GM12878 (cell line): ENCODE measurements around the gene TRPV6. TPM values are rescaled to one million over a fixed set of nuclear protein-coding genes. Genes with fewer than 3 reads are reported as not detected.

Experiments used
- polyA plus RNA-seq, 11 experiments: library from polyadenylated mRNA; depleted of rRNA in 4 of 11; unstranded in 6 of 11; stranded (reverse) in 5 of 11; fragments of >200 nt; fragmentation: Nextera tagmentation in 4 of 11; fragmentation: Illumina TruSeq in 1 of 11; extraction: Ambion mirVana in 4 of 11; extraction: Trizol in 1 of 11; gene quantifications; 1 replicate in 1 of 11; 2 replicates in 10 of 11; pipeline versions ENCODE4 v1.2.1 to v1.2.3, GENCODE V29; 2011 to 2016; ENCODE audit warnings: inconsistent platforms in 2 of 11, missing spikeins in 2 of 11, low read depth in 1 of 11
- total RNA-seq, 4 experiments: library from RNA; depleted of rRNA in 3 of 4; stranded (reverse); fragments of >200 nt in 3 of 4; fragmentation: Illumina TruSeq in 1 of 4; extraction: Trizol in 1 of 4; gene quantifications; 2 replicates each; pipeline versions ENCODE4 v1.2.1 to v1.2.3, GENCODE V29; 2013 to 2021

TRPV6 gene
- total and polyA plus RNA-seq, 10 of the 15 experiments (the other 5 are each of a cell fraction or from before 2014, with no cell fraction given), result not detected

Other genes with a start within 250 kb of the TRPV6 start
Only the 7 nearest of the 9 such genes appear.
- not detected in 2 replicates for gene PRSS1, start 136.3 kb downstream of the TRPV6 start, total RNA-seq (2014; rRNA removed)
- not detected in 2 replicates for gene PRSS1, start 136.3 kb downstream of the TRPV6 start, total RNA-seq (2014; rRNA removed; fragmentation: Illumina TruSeq; extraction: Trizol)
- gene PRSS1, start 136.3 kb downstream of the TRPV6 start, total RNA-seq (2021), result 11.9 and 12.4 TPM in 2 replicates
- gene PRSS1, start 136.3 kb downstream of the TRPV6 start, polyA plus RNA-seq (2011; rRNA removed), result not detected in 2 replicates
- gene PRSS1, start 136.3 kb downstream of the TRPV6 start, polyA plus RNA-seq (2014; fragmentation: Illumina TruSeq; extraction: Trizol), result not detected in 2 replicates
- gene PRSS1, start 136.3 kb downstream of the TRPV6 start, polyA plus RNA-seq (2014; fragmentation: Nextera tagmentation; extraction: Ambion mirVana), result not detected
- gene PRSS1, start 136.3 kb downstream of the TRPV6 start, polyA plus RNA-seq (2014; rRNA removed), result not detected in 2 replicates
- not detected for gene PRSS1, start 136.3 kb downstream of the TRPV6 start, polyA plus RNA-seq (2016; fragmentation: Nextera tagmentation; extraction: Ambion mirVana)
- not detected in 2 replicates for gene PRSS2, start 114.8 kb downstream of the TRPV6 start, total RNA-seq (2014; rRNA removed)
- not detected in 2 replicates for gene PRSS2, start 114.8 kb downstream of the TRPV6 start, total RNA-seq (2014; rRNA removed; fragmentation: Illumina TruSeq; extraction: Trizol)
- 28.8 and 35.7 TPM in 2 replicates for gene PRSS2, start 114.8 kb downstream of the TRPV6 start, total RNA-seq (2021)
- gene PRSS2, start 114.8 kb downstream of the TRPV6 start, polyA plus RNA-seq (2011; rRNA removed), result 0.41 TPM in 1 of 2 replicates, not detected in the other
- not detected in 2 replicates for gene PRSS2, start 114.8 kb downstream of the TRPV6 start, polyA plus RNA-seq (2014; fragmentation: Illumina TruSeq; extraction: Trizol)
- gene PRSS2, start 114.8 kb downstream of the TRPV6 start, polyA plus RNA-seq (2014; fragmentation: Nextera tagmentation; extraction: Ambion mirVana), result not detected
- gene PRSS2, start 114.8 kb downstream of the TRPV6 start, polyA plus RNA-seq (2014; rRNA removed), result 0.28 TPM in 1 of 2 replicates, not detected in the other
- under 1 TPM in 1 of 2 experiments, not detected in 1; 0.21 TPM for gene PRSS2, start 114.8 kb downstream of the TRPV6 start, polyA plus RNA-seq (2016; fragmentation: Nextera tagmentation; extraction: Ambion mirVana)
- 0.34 TPM in 1 of 2 replicates, not detected in the other for gene EPHB6, start 30.7 kb downstream of the TRPV6 start, total RNA-seq (2014; rRNA removed)
- 0.22 TPM in 1 of 2 replicates, not detected in the other for gene EPHB6, start 30.7 kb downstream of the TRPV6 start, total RNA-seq (2014; rRNA removed; fragmentation: Illumina TruSeq; extraction: Trizol)
- gene EPHB6, start 30.7 kb downstream of the TRPV6 start, total RNA-seq (2021), result 0.41 and 0.93 TPM in 2 replicates
- gene EPHB6, start 30.7 kb downstream of the TRPV6 start, polyA plus RNA-seq (2011; rRNA removed), result 0.49 and 1.3 TPM in 2 replicates
- 0.06 TPM in 1 of 2 replicates, not detected in the other for gene EPHB6, start 30.7 kb downstream of the TRPV6 start, polyA plus RNA-seq (2014; fragmentation: Illumina TruSeq; extraction: Trizol)
- gene EPHB6, start 30.7 kb downstream of the TRPV6 start, polyA plus RNA-seq (2014; fragmentation: Nextera tagmentation; extraction: Ambion mirVana), result under 1 TPM in 1 of 2 experiments, not detected in 1; 0.11 TPM
- gene EPHB6, start 30.7 kb downstream of the TRPV6 start, polyA plus RNA-seq (2014; rRNA removed), result 0.68 and 0.88 TPM in 2 replicates
- gene EPHB6, start 30.7 kb downstream of the TRPV6 start, polyA plus RNA-seq (2016; fragmentation: Nextera tagmentation; extraction: Ambion mirVana), result under 1 TPM in 1 of 2 experiments, not detected in 1; 0.47 TPM
- gene TRPV5, start 48.0 kb upstream of the TRPV6 start, total RNA-seq (2014; rRNA removed), result not detected in 2 replicates
- gene TRPV5, start 48.0 kb upstream of the TRPV6 start, total RNA-seq (2014; rRNA removed; fragmentation: Illumina TruSeq; extraction: Trizol), result not detected in 2 replicates
- gene TRPV5, start 48.0 kb upstream of the TRPV6 start, total RNA-seq (2021), result not detected in 2 replicates
- not detected in 2 replicates for gene TRPV5, start 48.0 kb upstream of the TRPV6 start, polyA plus RNA-seq (2011; rRNA removed)
- not detected in 2 replicates for gene TRPV5, start 48.0 kb upstream of the TRPV6 start, polyA plus RNA-seq (2014; fragmentation: Illumina TruSeq; extraction: Trizol)
- not detected for gene TRPV5, start 48.0 kb upstream of the TRPV6 start, polyA plus RNA-seq (2014; fragmentation: Nextera tagmentation; extraction: Ambion mirVana)
- gene TRPV5, start 48.0 kb upstream of the TRPV6 start, polyA plus RNA-seq (2014; rRNA removed), result not detected in 2 replicates
- gene TRPV5, start 48.0 kb upstream of the TRPV6 start, polyA plus RNA-seq (2016; fragmentation: Nextera tagmentation; extraction: Ambion mirVana), result not detected
- not detected in 2 replicates for gene LLCFC1, start 53.7 kb upstream of the TRPV6 start, total RNA-seq (2014; rRNA removed)
- not detected in 2 replicates for gene LLCFC1, start 53.7 kb upstream of the TRPV6 start, total RNA-seq (2014; rRNA removed; fragmentation: Illumina TruSeq; extraction: Trizol)
- gene LLCFC1, start 53.7 kb upstream of the TRPV6 start, total RNA-seq (2021), result not detected in 2 replicates
- not detected in 2 replicates for gene LLCFC1, start 53.7 kb upstream of the TRPV6 start, polyA plus RNA-seq (2011; rRNA removed)
- gene LLCFC1, start 53.7 kb upstream of the TRPV6 start, polyA plus RNA-seq (2014; fragmentation: Illumina TruSeq; extraction: Trizol), result not detected in 2 replicates
- gene LLCFC1, start 53.7 kb upstream of the TRPV6 start, polyA plus RNA-seq (2014; fragmentation: Nextera tagmentation; extraction: Ambion mirVana), result not detected
- not detected in 2 replicates for gene LLCFC1, start 53.7 kb upstream of the TRPV6 start, polyA plus RNA-seq (2014; rRNA removed)
- not detected for gene LLCFC1, start 53.7 kb upstream of the TRPV6 start, polyA plus RNA-seq (2016; fragmentation: Nextera tagmentation; extraction: Ambion mirVana)
- gene KEL, start 76.6 kb upstream of the TRPV6 start, total RNA-seq (2014; rRNA removed), result 0.05 TPM in 1 of 2 replicates, not detected in the other
- gene KEL, start 76.6 kb upstream of the TRPV6 start, total RNA-seq (2014; rRNA removed; fragmentation: Illumina TruSeq; extraction: Trizol), result 0.14 and 0.31 TPM in 2 replicates
- gene KEL, start 76.6 kb upstream of the TRPV6 start, total RNA-seq (2021), result 0.28 and 1.7 TPM in 2 replicates
- gene KEL, start 76.6 kb upstream of the TRPV6 start, polyA plus RNA-seq (2011; rRNA removed), result 0.12 and 0.13 TPM in 2 replicates
- gene KEL, start 76.6 kb upstream of the TRPV6 start, polyA plus RNA-seq (2014; fragmentation: Illumina TruSeq; extraction: Trizol), result 0.10 TPM in 1 of 2 replicates, not detected in the other
- gene KEL, start 76.6 kb upstream of the TRPV6 start, polyA plus RNA-seq (2014; fragmentation: Nextera tagmentation; extraction: Ambion mirVana), result under 1 TPM; 0.15 to 0.68 TPM
- gene KEL, start 76.6 kb upstream of the TRPV6 start, polyA plus RNA-seq (2014; rRNA removed), result 0.05 and 0.18 TPM in 2 replicates
- under 1 TPM in 1 of 2 experiments, not detected in 1; 0.73 TPM for gene KEL, start 76.6 kb upstream of the TRPV6 start, polyA plus RNA-seq (2016; fragmentation: Nextera tagmentation; extraction: Ambion mirVana)
- gene OR9A2, start 141.4 kb upstream of the TRPV6 start, total RNA-seq (2014; rRNA removed), result not detected in 2 replicates
- gene OR9A2, start 141.4 kb upstream of the TRPV6 start, total RNA-seq (2014; rRNA removed; fragmentation: Illumina TruSeq; extraction: Trizol), result not detected in 2 replicates
- gene OR9A2, start 141.4 kb upstream of the TRPV6 start, total RNA-seq (2021), result not detected in 2 replicates
- gene OR9A2, start 141.4 kb upstream of the TRPV6 start, polyA plus RNA-seq (2011; rRNA removed), result not detected in 2 replicates
- gene OR9A2, start 141.4 kb upstream of the TRPV6 start, polyA plus RNA-seq (2014; fragmentation: Illumina TruSeq; extraction: Trizol), result not detected in 2 replicates
- gene OR9A2, start 141.4 kb upstream of the TRPV6 start, polyA plus RNA-seq (2014; fragmentation: Nextera tagmentation; extraction: Ambion mirVana), result not detected
- gene OR9A2, start 141.4 kb upstream of the TRPV6 start, polyA plus RNA-seq (2014; rRNA removed), result not detected in 2 replicates
- not detected for gene OR9A2, start 141.4 kb upstream of the TRPV6 start, polyA plus RNA-seq (2016; fragmentation: Nextera tagmentation; extraction: Ambion mirVana)